GM13976 (cell line): Measurements from ENCODE around the gene ACSF2.
"Not testable (repeated sequence)": the region's sequence is repeated elsewhere in the genome, so short reads cannot be mapped to it uniquely, and the experiment has no call there.

ENCODE experiments used
- DNase-seq: peaks from one replicate; pipeline ENCODE4 v3.0.0; 2012; ENCODE audit warnings: low spot score
- CTCF ChIP-seq: IDR thresholded peaks from 2 replicates; pipeline ENCODE4 v1.5.1; 2012; ENCODE audit warnings: borderline replicate concordance, mild to moderate bottlenecking; ENCODE audit not compliant: insufficient read depth; ENCODE audit errors: extremely low read depth, missing control alignments, control extremely low read depth
- in situ Hi-C: fragments of 300-500 bp; cut with MboI; formaldehyde crosslinking; loops from one replicate; pipeline ENCODE4 v1.12.0; 2022; ENCODE audit warnings: low sequenced_read_pairs, mixed read lengths, inconsistent platforms; ENCODE audit not compliant: unreplicated experiment

The ACSF2 gene

DNA sequence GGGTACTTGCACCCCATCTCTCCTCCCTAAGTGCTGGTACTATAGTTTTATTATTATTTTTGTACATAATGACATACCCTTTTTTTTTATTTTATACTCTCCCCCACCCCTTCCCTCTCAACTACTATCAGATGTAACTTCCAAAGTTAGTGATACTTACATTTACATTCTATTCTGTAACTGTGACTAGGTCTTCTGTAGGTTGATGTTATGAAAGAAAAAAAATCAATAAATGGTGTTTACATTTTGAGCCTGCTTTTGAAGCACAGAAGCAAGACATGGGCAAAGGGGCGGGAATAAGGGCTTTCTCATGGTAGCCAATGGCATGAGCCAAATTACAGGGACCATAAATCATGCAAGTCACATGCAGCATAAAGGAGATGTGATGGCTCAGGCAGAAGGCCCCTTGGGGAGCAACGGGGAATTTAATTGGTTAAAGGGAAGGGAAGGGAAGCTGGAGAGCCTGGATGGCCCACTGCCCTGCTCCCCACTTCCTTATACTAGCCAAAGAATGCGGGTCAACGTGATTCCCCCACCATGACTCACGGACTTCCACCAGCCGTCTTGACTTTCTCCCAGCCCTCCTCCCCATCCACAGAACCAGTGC is 2.4 kb upstream of the ACSF2 start:
- in situ Hi-C loops: no loop called here
- no peak for DNase-seq
- TF ChIP-seq CTCF: no peak

- in situ Hi-C loops: no loop called here
- no peak for DNase-seq
- no peak for TF ChIP-seq CTCF
Observed at GRCh38 chr17:50424246-50424995, 1.6 kb upstream of the ACSF2 start.

DNA sequence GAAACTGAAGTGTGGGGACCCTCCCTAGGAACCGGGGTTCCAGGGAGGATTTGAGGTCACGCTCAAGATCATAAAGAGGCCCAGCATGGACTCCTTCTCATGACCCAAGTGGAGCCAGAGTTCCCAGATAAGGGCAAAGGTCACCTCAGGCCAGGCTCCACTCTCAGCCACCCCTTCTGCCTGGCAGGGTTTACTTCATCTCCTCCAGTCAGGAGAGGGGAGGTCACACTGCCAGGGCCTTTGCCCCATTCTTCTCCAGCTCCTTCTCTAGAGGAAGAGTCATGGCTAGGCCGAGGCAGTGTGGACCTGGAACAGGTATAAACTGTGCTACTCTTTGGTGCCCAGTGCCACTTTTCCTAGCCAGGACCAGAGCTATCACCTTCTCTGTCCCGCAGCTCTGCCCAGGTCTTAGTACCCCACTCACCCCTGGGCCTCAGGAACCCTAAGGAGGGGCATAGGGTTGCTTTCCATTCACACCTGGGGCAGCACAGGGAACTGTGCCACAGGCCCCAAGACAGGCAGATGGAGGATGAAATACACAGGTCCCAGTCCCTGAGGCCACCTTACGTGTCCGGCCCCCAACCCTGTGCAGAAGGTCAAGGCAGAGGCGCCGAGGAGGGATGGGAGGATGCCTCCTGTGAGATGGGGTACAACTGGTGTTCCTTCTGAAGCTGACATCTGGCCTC is 879 bp upstream of the ACSF2 start:
- in situ Hi-C loops: no loop called here
- TF ChIP-seq CTCF: no peak
- no peak for DNase-seq

GRCh38 chr17:50426472-50426782 is 409 bp downstream of the ACSF2 start:
- in situ Hi-C loops: no loop called here
- no peak for TF ChIP-seq CTCF
- no peak for DNase-seq

DNA sequence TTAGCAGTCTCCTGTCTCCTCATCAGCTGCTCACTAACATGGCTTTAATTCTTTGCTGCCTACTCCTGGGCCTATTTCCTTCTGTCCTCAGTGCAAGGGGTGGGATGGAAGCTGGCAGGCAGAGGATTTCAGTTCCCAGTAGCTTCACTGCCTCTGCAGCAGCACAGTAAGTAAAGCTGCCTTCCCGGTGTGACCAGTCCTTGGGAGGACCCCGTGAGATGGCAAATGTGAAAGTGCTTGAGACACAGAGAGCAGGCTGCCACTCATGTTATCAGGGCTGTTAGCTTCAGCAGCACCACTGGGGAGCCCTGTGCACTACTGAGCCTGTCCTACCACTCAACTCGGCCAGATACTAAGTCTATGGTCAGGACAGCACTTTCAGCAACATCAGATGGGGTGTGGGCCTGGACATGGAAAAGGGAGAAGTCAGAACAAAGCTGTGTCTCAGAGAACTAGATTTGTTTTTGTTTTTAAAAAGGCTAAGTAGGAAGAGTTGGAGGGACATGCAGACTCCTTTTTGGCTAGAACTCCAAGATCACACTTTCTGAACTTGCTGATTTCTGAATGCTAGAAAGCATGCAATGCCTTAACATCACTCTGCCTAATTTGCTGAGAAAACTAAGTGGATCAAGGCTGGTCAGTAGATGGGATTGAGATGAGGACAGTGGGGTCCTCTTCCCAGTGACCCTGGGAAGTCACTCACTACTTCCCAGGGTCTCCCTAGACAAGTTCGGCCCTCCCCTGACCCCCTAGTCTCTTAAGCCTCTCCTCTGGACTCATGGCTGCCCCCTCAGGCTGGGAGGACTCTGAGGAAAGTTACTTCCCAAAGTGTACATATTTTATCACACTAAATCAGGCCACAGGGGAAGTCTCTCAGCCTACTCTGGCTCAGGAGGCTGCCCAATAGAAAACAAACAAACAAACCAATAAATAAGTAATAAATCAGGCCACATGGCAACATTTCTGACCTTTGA is 1.1 kb downstream of the ACSF2 start:
- in situ Hi-C loops: no loop called here
- peak; percentile 21 for TF ChIP-seq CTCF
- DNase-seq: peak; percentile 55

- in situ Hi-C loops, DNase-seq: not testable (repeated sequence)
Observed at GRCh38 chr17:50428126-50428525, 2.1 kb downstream of the ACSF2 start.
